Mesenchymal stem cell (in vitro differentiated cells and primary cell): ENCODE results near the gene SPECC1L.

Experiments used
- DNase-seq: peaks from one replicate; pipeline ENCODE4 v3.0.0-alpha.2; 2013
- H2AFZ ChIP-seq: one replicate; pipeline ENCODE4 v1.6.1; 2013; ENCODE audit warnings: low read depth, mild to moderate bottlenecking, control low read depth, inconsistent platforms, low read length, moderate library complexity
- H2AK5ac ChIP-seq: 2 replicates; pipeline ENCODE4 v1.6.1; 2013; ENCODE audit warnings: low read length, moderate library complexity, mild to moderate bottlenecking, inconsistent platforms; ENCODE audit not compliant: severe bottlenecking
- H2BK120ac ChIP-seq: one replicate; pipeline ENCODE4 v1.6.1; 2013; ENCODE audit warnings: low read depth, mild to moderate bottlenecking, inconsistent platforms, low read length, moderate library complexity
- H2BK12ac ChIP-seq, 2 experiments: one replicate each; pipeline ENCODE4 v1.6.1; 2013; ENCODE audit warnings: inconsistent platforms in 2 of 2, low read length in 2 of 2, mild to moderate bottlenecking in 2 of 2, moderate library complexity in 2 of 2, control low read depth in 1 of 2
- H2BK15ac ChIP-seq: one replicate; pipeline ENCODE4 v1.6.1; 2013; ENCODE audit warnings: mild to moderate bottlenecking, low read depth, inconsistent platforms; ENCODE audit not compliant: poor library complexity, severe bottlenecking
- H2BK5ac ChIP-seq: 2 replicates; pipeline ENCODE4 v1.6.1; 2013; ENCODE audit warnings: low read depth, mild to moderate bottlenecking, low read length, control low read depth, inconsistent platforms; ENCODE audit not compliant: poor library complexity, severe bottlenecking
- H3K14ac ChIP-seq, 2 experiments: one replicate each; pipeline ENCODE4 v1.6.1; 2013; ENCODE audit warnings: inconsistent platforms in 2 of 2, low read length in 2 of 2, control low read depth in 1 of 2, mild to moderate bottlenecking in 1 of 2, moderate library complexity in 1 of 2
- H3K18ac ChIP-seq, 2 experiments: one replicate each; pipeline ENCODE4 v1.6.1; 2013; ENCODE audit warnings: inconsistent platforms in 2 of 2, low read length in 2 of 2, control low read depth in 1 of 2, low read depth in 1 of 2, mild to moderate bottlenecking in 1 of 2
- H3K23ac ChIP-seq, 2 experiments: one replicate each; pipeline ENCODE4 v1.6.1; 2013; ENCODE audit warnings: inconsistent platforms in 2 of 2, low read length in 2 of 2, mild to moderate bottlenecking in 2 of 2, moderate library complexity in 2 of 2, control low read depth in 1 of 2
- H3K27ac ChIP-seq: 2 replicates; pipeline ENCODE4 v1.5.1; 2013; ENCODE audit warnings: mild to moderate bottlenecking, moderate library complexity, low read length, control low read depth, inconsistent platforms; ENCODE audit not compliant: poor library complexity, severe bottlenecking
- H3K27me3 ChIP-seq, 2 experiments: 2 replicates each; pipeline versions ENCODE4 v1.6.1 to v1.7.0; 2013; ENCODE audit warnings: low read length in 2 of 2, mild to moderate bottlenecking in 2 of 2, moderate library complexity in 2 of 2, control low read depth in 1 of 2, inconsistent platforms in 1 of 2; ENCODE audit not compliant: control insufficient read depth in 1 of 2, insufficient read depth in 1 of 2
- H3K36me3 ChIP-seq, 2 experiments: 2 replicates each; pipeline versions ENCODE4 v1.6.1 to v1.7.0; 2013; ENCODE audit warnings: low read length in 2 of 2, control low read depth in 1 of 2, inconsistent platforms in 1 of 2, low read depth in 1 of 2, mild to moderate bottlenecking in 1 of 2; ENCODE audit not compliant: insufficient read depth in 2 of 2, control insufficient read depth in 1 of 2
- H3K4ac ChIP-seq, 2 experiments: one replicate each; pipeline ENCODE4 v1.6.1; 2013; ENCODE audit warnings: inconsistent platforms in 2 of 2, low read length in 2 of 2, mild to moderate bottlenecking in 2 of 2, moderate library complexity in 2 of 2, control low read depth in 1 of 2, low read depth in 1 of 2
- H3K4me1 ChIP-seq: 2 replicates; pipeline ENCODE4 v1.6.1; 2013; ENCODE audit warnings: low read depth, low read length, control low read depth; ENCODE audit not compliant: control insufficient read depth, insufficient read depth
- H3K4me2 ChIP-seq: 2 replicates; pipeline ENCODE4 v1.6.1; 2013; ENCODE audit warnings: low read length, mild to moderate bottlenecking, inconsistent platforms; ENCODE audit not compliant: poor library complexity, severe bottlenecking
- H3K4me3 ChIP-seq, 2 experiments: 2 replicates each; pipeline versions ENCODE4 v1.5.1 to v1.7.0; 2013; ENCODE audit warnings: low read length in 2 of 2, mild to moderate bottlenecking in 2 of 2, control low read depth in 1 of 2, low read depth in 1 of 2; ENCODE audit not compliant: insufficient read depth in 1 of 2
- H3K79me1 ChIP-seq: replicated peaks from 2 replicates; pipeline ENCODE4 v1.6.1; 2013; ENCODE audit warnings: mild to moderate bottlenecking, control low read depth, low read length, inconsistent platforms; ENCODE audit not compliant: poor library complexity, severe bottlenecking
- H3K9ac ChIP-seq: 2 replicates; pipeline ENCODE4 v1.7.0; 2013; ENCODE audit warnings: mild to moderate bottlenecking, low read length, moderate library complexity
- H3K9me3 ChIP-seq: 2 replicates; pipeline ENCODE4 v1.7.0; 2013; ENCODE audit warnings: mild to moderate bottlenecking, low read length; ENCODE audit not compliant: control insufficient read depth
- H4K8ac ChIP-seq: one replicate; pipeline ENCODE4 v1.6.1; 2013; ENCODE audit warnings: inconsistent platforms, mild to moderate bottlenecking, low read length, moderate library complexity
- H4K91ac ChIP-seq: one replicate; pipeline ENCODE4 v1.6.1; 2013; ENCODE audit warnings: mild to moderate bottlenecking, low read length, inconsistent platforms
- WGBS: methylation state at CpG from one replicate; pipeline ENCODE4 v1.1.7; 2013; ENCODE audit warnings: mixed read lengths; 5-methylcytosine and 5-hydroxymethylcytosine counted together

Gene SPECC1L

GRCh38 chr22:24232725-24233124 lies 37.9 kb upstream of the SPECC1L start:
- H2AK5ac ChIP-seq = no peak overlapping the region
- H4K8ac ChIP-seq = no peak overlapping the region
- no peak overlapping the region for H3K4ac ChIP-seq
- H3K9ac ChIP-seq = no peak overlapping the region
- no peak overlapping the region for H4K91ac ChIP-seq
- peaks cover 7% of the 10 kb centered on the region for H3K4me1 ChIP-seq
- peaks cover 0 to 12% of the 10 kb centered on the region in 2 experiments for H3K36me3 ChIP-seq
- H2BK12ac ChIP-seq = no peak overlapping the region
- H3K9me3 ChIP-seq = no peaks in the 10 kb centered on the region
- H3K4me2 ChIP-seq = no peak overlapping the region
- no peak overlapping the region for H3K23ac ChIP-seq
- H3K4me3 ChIP-seq = no peak overlapping the region
- H3K27me3 ChIP-seq = no peaks in the 10 kb centered on the region
- no peak overlapping the region for H2BK5ac ChIP-seq
- H2BK120ac ChIP-seq = no peak overlapping the region
- no peak overlapping the region for H3K14ac ChIP-seq
- H3K27ac ChIP-seq = no peak overlapping the region
- no peak overlapping the region for H2BK15ac ChIP-seq
- H3K18ac ChIP-seq = no peak overlapping the region
- no peak overlapping the region for H2AFZ ChIP-seq
- 96% methylated on average over 13 of the region's 15 CpGs for WGBS
- DNase-seq = no peak
- no peaks in the 10 kb centered on the region for H3K79me1 ChIP-seq

DNA sequence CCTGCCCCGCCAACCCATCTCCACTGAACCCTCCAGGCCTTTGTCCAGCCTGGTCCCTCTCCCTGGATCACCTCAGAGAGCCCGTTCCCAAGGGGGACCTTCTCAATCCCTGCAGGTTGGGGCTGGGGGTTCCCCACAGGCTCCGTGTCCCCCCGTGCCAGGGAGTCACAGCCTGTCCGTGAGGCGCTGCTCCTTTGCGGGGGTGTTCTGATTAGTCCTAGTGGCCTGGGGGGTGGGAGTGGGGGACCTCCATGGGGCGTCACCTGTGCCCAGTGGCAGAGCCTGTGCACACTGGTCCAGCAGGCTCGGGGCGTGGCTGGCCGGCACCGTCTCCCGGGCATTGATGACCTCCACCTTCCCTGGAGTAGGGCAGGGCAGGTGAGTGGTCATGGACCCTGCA lies 37.4 kb upstream of the SPECC1L start:
- H3K36me3 ChIP-seq = peaks cover 0 to 12% of the 10 kb centered on the region in 2 experiments
- no peak overlapping the region for H3K4me3 ChIP-seq
- H2BK12ac ChIP-seq = no peak overlapping the region
- H2BK120ac ChIP-seq = no peak overlapping the region
- H3K23ac ChIP-seq = no peak overlapping the region
- WGBS = 98% methylated on average over 13 of the region's 13 CpGs
- no peak overlapping the region for H4K8ac ChIP-seq
- H3K79me1 ChIP-seq = no peaks in the 10 kb centered on the region
- no peak overlapping the region for H3K18ac ChIP-seq
- H2BK15ac ChIP-seq = no peak overlapping the region
- no peak overlapping the region for H3K9ac ChIP-seq
- H2AK5ac ChIP-seq = no peak overlapping the region
- no peak overlapping the region for H3K4ac ChIP-seq
- no peaks in the 10 kb centered on the region for H3K9me3 ChIP-seq
- H3K14ac ChIP-seq = no peak overlapping the region
- peaks cover 7% of the 10 kb centered on the region for H3K4me1 ChIP-seq
- H4K91ac ChIP-seq = no peak overlapping the region
- no peak overlapping the region for H3K4me2 ChIP-seq
- no peaks in the 10 kb centered on the region for H3K27me3 ChIP-seq
- H2BK5ac ChIP-seq = no peak overlapping the region
- no peak overlapping the region for H2AFZ ChIP-seq
- DNase-seq = no peak
- no peak overlapping the region for H3K27ac ChIP-seq

- Histone ChIP-seq H3K9ac (no peak overlapping the region), H2AK5ac (no peak overlapping the region), H2BK12ac (peak overlapping the region in 1 of 2 experiments; percentile 29), H3K18ac (no peak overlapping the region), H4K8ac (no peak overlapping the region), H3K27me3 (no peaks in the 10 kb centered on the region), H3K14ac (no peak overlapping the region), H4K91ac (no peak overlapping the region), H3K27ac (no peak overlapping the region), H3K4ac (no peak overlapping the region), H3K79me1 (no peaks in the 10 kb centered on the region), H2BK120ac (no peak overlapping the region), H2BK15ac (no peak overlapping the region), H3K4me1 (peaks cover 7% of the 10 kb centered on the region), H3K23ac (no peak overlapping the region), H3K4me2 (no peak overlapping the region), H3K4me3 (no peak overlapping the region), H3K9me3 (no peaks in the 10 kb centered on the region), H2BK5ac (no peak overlapping the region), H2AFZ (no peak overlapping the region), H3K36me3 (peaks cover 0 to 9% of the 10 kb centered on the region in 2 experiments)
- no peak for DNase-seq
- 97% methylated on average over 14 of the region's 14 CpGs for WGBS
These were observed 36.8 kb upstream of the SPECC1L start for GRCh38 chr22:24233816-24234215.

- WGBS = 99% methylated on average over 4 of the region's 4 CpGs
- no peak for DNase-seq
- Histone ChIP-seq H3K14ac (no peak overlapping the region), H2AFZ (no peak overlapping the region), H4K91ac (no peak overlapping the region), H3K4me1 (peaks cover 7% of the 10 kb centered on the region), H3K4me3 (no peak overlapping the region), H3K9ac (no peak overlapping the region), H3K4ac (no peak overlapping the region), H3K23ac (no peak overlapping the region), H3K79me1 (no peaks in the 10 kb centered on the region), H3K18ac (no peak overlapping the region), H3K9me3 (no peaks in the 10 kb centered on the region), H2BK5ac (no peak overlapping the region), H3K27me3 (no peaks in the 10 kb centered on the region), H3K27ac (no peak overlapping the region), H2BK12ac (no peak overlapping the region), H2AK5ac (no peak overlapping the region), H3K36me3 (peaks cover 0 to 7% of the 10 kb centered on the region in 2 experiments), H2BK120ac (no peak overlapping the region), H2BK15ac (no peak overlapping the region), H4K8ac (no peak overlapping the region), H3K4me2 (no peak overlapping the region)
These were observed 35.3 kb upstream of the SPECC1L start for GRCh38 chr22:24235315-24235714.
